H9 (cell line): ENCODE data around the gene DBH. TPM values are rescaled to one million over a fixed set of nuclear protein-coding genes. Genes with fewer than 3 reads are reported as not detected.

Experiments used
- DNase-seq: peaks from one replicate; pipeline ENCODE4 v3.0.0-alpha.2; 2017
- H2AFZ ChIP-seq: one replicate; pipeline ENCODE4 v1.6.1; 2013; ENCODE audit warnings: mild to moderate bottlenecking, low read length, control low read depth, moderate library complexity
- H2AK5ac ChIP-seq: 2 replicates; pipeline ENCODE4 v1.6.1; 2013; ENCODE audit warnings: low read length, control low read depth, mixed read lengths; ENCODE audit not compliant: insufficient read length
- H2BK120ac ChIP-seq: one replicate; pipeline ENCODE4 v1.6.1; 2013; ENCODE audit warnings: low read depth, mild to moderate bottlenecking, low read length, control low read depth, inconsistent platforms; ENCODE audit not compliant: poor library complexity, severe bottlenecking
- H2BK12ac ChIP-seq: 2 replicates; pipeline ENCODE4 v1.6.1; 2013; ENCODE audit warnings: low read length, control low read depth, mixed read lengths, low read depth; ENCODE audit not compliant: insufficient read length
- H2BK15ac ChIP-seq: 2 replicates; pipeline ENCODE4 v1.6.1; 2013; ENCODE audit warnings: low read depth, low read length, control low read depth
- H2BK20ac ChIP-seq: one replicate; pipeline ENCODE4 v1.6.1; 2013; ENCODE audit warnings: low read depth, mild to moderate bottlenecking, low read length, control low read depth, inconsistent platforms; ENCODE audit not compliant: poor library complexity, severe bottlenecking
- H2BK5ac ChIP-seq: 2 replicates; pipeline ENCODE4 v1.6.1; 2013; ENCODE audit warnings: low read length, control low read depth, mixed read lengths; ENCODE audit not compliant: insufficient read length
- H3K14ac ChIP-seq: 2 replicates; pipeline ENCODE4 v1.6.1; 2013; ENCODE audit warnings: low read length, control low read depth; ENCODE audit not compliant: insufficient read depth
- H3K18ac ChIP-seq: 2 replicates; pipeline ENCODE4 v1.6.1; 2013; ENCODE audit warnings: low read depth, mild to moderate bottlenecking, mixed read lengths, low read length, control low read depth; ENCODE audit not compliant: insufficient read length
- H3K23ac ChIP-seq: 2 replicates; pipeline ENCODE4 v1.6.1; 2013; ENCODE audit warnings: low read length, control low read depth, mixed read lengths, low read depth; ENCODE audit not compliant: insufficient read length
- H3K23me2 ChIP-seq: 2 replicates; pipeline ENCODE4 v1.6.1; 2013; ENCODE audit warnings: low read depth, mild to moderate bottlenecking, mixed read lengths, low read length, control low read depth; ENCODE audit not compliant: insufficient read length, poor library complexity, severe bottlenecking
- H3K27ac ChIP-seq: 2 replicates; pipeline ENCODE4 v1.5.1; 2013; ENCODE audit warnings: low read length, control low read depth, mixed read lengths, low read depth; ENCODE audit not compliant: insufficient read length
- H3K27me3 ChIP-seq: 2 replicates; pipeline ENCODE4 v1.6.1; 2013; ENCODE audit warnings: low read length, control low read depth, inconsistent platforms; ENCODE audit not compliant: insufficient read depth
- H3K4ac ChIP-seq: 2 replicates; pipeline ENCODE4 v1.6.1; 2013; ENCODE audit warnings: low read depth, mild to moderate bottlenecking, control low read depth, inconsistent platforms, low read length, moderate library complexity
- H3K4me1 ChIP-seq: 2 replicates; pipeline ENCODE4 v1.6.1; 2013; ENCODE audit warnings: low read length, control low read depth, inconsistent platforms; ENCODE audit not compliant: insufficient read depth
- H3K4me2 ChIP-seq: 2 replicates; pipeline ENCODE4 v1.6.1; 2013; ENCODE audit warnings: low read length, control low read depth, mixed read lengths; ENCODE audit not compliant: insufficient read length, insufficient read depth
- H3K56ac ChIP-seq: 2 replicates; pipeline ENCODE4 v1.6.1; 2013; ENCODE audit warnings: low read depth, mild to moderate bottlenecking, mixed read lengths, low read length, control low read depth; ENCODE audit not compliant: insufficient read length
- H3K79me1 ChIP-seq: 2 replicates; pipeline ENCODE4 v1.6.1; 2013; ENCODE audit warnings: low read depth, mild to moderate bottlenecking, moderate library complexity, low read length, control low read depth, inconsistent platforms; ENCODE audit not compliant: insufficient read depth, poor library complexity, severe bottlenecking
- H3K79me2 ChIP-seq: 2 replicates; pipeline ENCODE4 v1.6.1; 2013; ENCODE audit warnings: low read length, control low read depth, inconsistent platforms; ENCODE audit not compliant: insufficient read depth
- H3K9ac ChIP-seq: 2 replicates; pipeline ENCODE4 v1.6.1; 2013; ENCODE audit warnings: low read length, control low read depth, mixed read lengths; ENCODE audit not compliant: insufficient read length; ENCODE audit errors: extremely low read depth
- H3K9me3 ChIP-seq: one replicate; pipeline ENCODE4 v1.6.1; 2013; ENCODE audit warnings: low read depth, low read length, inconsistent platforms; ENCODE audit not compliant: control insufficient read depth
- H3T11ph ChIP-seq: one replicate; pipeline ENCODE4 v1.6.1; 2013; ENCODE audit warnings: mild to moderate bottlenecking, low read length, control low read depth, inconsistent platforms
- H4K20me1 ChIP-seq: one replicate; pipeline ENCODE4 v1.6.1; 2013; ENCODE audit not compliant: control insufficient read depth, insufficient read length, insufficient read depth
- H4K5ac ChIP-seq: 2 replicates; pipeline ENCODE4 v1.6.1; 2013; ENCODE audit warnings: low read depth, mild to moderate bottlenecking, mixed read lengths, low read length, control low read depth; ENCODE audit not compliant: insufficient read length
- H4K8ac ChIP-seq: replicated peaks from 2 replicates; pipeline ENCODE4 v1.6.1; 2013; ENCODE audit warnings: low read length, control low read depth, mixed read lengths, low read depth; ENCODE audit not compliant: insufficient read length
- H4K91ac ChIP-seq: 2 replicates; pipeline ENCODE4 v1.6.1; 2013; ENCODE audit warnings: low read depth, mild to moderate bottlenecking, moderate library complexity, mixed read lengths, low read length, control low read depth; ENCODE audit not compliant: insufficient read length
- H3K27ac Mint-ChIP-seq, 3 experiments: 2 replicates in 2 of 3; 3 replicates in 1 of 3; pipeline ENCODE4 v1.8.0; 2020 to 2021; ENCODE audit warnings: mixed read lengths in 3 of 3, mild to moderate bottlenecking in 1 of 3, moderate library complexity in 1 of 3
- H3K27me3 Mint-ChIP-seq: 2 replicates; pipeline ENCODE4 v1.8.0; 2021; ENCODE audit warnings: low read depth, mild to moderate bottlenecking, moderate library complexity, mixed read lengths
- H3K36me3 Mint-ChIP-seq, 3 experiments: 2 replicates in 2 of 3; 3 replicates in 1 of 3; pipeline ENCODE4 v1.8.0; 2020 to 2021; ENCODE audit warnings: low read depth in 3 of 3, mixed read lengths in 3 of 3; ENCODE audit not compliant: insufficient read depth in 1 of 3
- H3K4me1 Mint-ChIP-seq, 2 experiments: 2 replicates each; pipeline ENCODE4 v1.8.0; 2020; ENCODE audit warnings: mixed read lengths in 2 of 2
- H3K4me3 Mint-ChIP-seq, 2 experiments: 2 replicates in 1 of 2; 3 replicates in 1 of 2; pipeline ENCODE4 v1.8.0; 2020 to 2021; ENCODE audit warnings: mild to moderate bottlenecking in 2 of 2, mixed read lengths in 2 of 2, moderate library complexity in 1 of 2
- H3K9me3 Mint-ChIP-seq, 2 experiments: 2 replicates in 1 of 2; 3 replicates in 1 of 2; pipeline ENCODE4 v1.8.0; 2020; ENCODE audit warnings: mild to moderate bottlenecking in 2 of 2, mixed read lengths in 2 of 2, moderate library complexity in 1 of 2
- WGBS: extraction: QIAGEN DNeasy Blood & Tissue Kit; methylation state at CpG from one replicate; pipeline ENCODE4 v1.1.7; 2013; ENCODE audit warnings: missing lambda C conversion rate, low lambda C conversion rate, mixed read lengths; ENCODE audit not compliant: insufficient read length; ENCODE audit errors: extremely low coverage; 5-methylcytosine and 5-hydroxymethylcytosine counted together
- total RNA-seq: library from RNA; stranded (reverse); gene quantifications from 2 replicates; pipeline ENCODE4 v1.2.1, GENCODE V29; 2021
- TF ChIP-seq, protein P1 (sequence below): fragments of 200-600 bp; sonication (generic); conservative IDR thresholded peaks from 3 replicates; pipeline ENCODE4 v1.8.0; 2021; ENCODE audit warnings: antibody characterized with exemption, mild to moderate bottlenecking

The DBH gene
- total RNA-seq, 1 experiment from 2014 or later: not detected

GRCh38 chr9:133680976-133681657, 45.0 kb downstream of the DBH start:
- no peak for DNase-seq
- no peak overlapping the region for H3K23ac ChIP-seq
- no peak overlapping the region for H2BK120ac ChIP-seq
- no peak overlapping the region for H3T11ph ChIP-seq
- H2BK12ac ChIP-seq: no peak overlapping the region
- no peaks in the 10 kb centered on the region for H3K23me2 ChIP-seq
- no peak overlapping the region for H3K4me2 ChIP-seq
- no peak overlapping the region for H2AK5ac ChIP-seq
- no peak overlapping the region for H2BK15ac ChIP-seq
- no peak overlapping the region for H3K14ac ChIP-seq
- Mint-ChIP-seq H3K4me3 (no peak overlapping the region), H3K27me3 (no peaks in the 10 kb centered on the region; the same call in 1 of the 2 replicates), H3K36me3 (no peaks in the 10 kb centered on the region), H3K27ac (no peak overlapping the region), H3K9me3 (no peaks in the 10 kb centered on the region), H3K4me1 (peaks cover 5 to 6% of the 10 kb centered on the region in 2 experiments)
- no peak overlapping the region for H2BK5ac ChIP-seq
- H3K79me1 ChIP-seq: no peaks in the 10 kb centered on the region
- no peaks in the 10 kb centered on the region for H3K9me3 ChIP-seq
- no peak overlapping the region for H3K56ac ChIP-seq
- no CpG with 5 or more reads among the region's 20 CpGs for WGBS
- H3K18ac ChIP-seq: no peak overlapping the region
- no peaks in the 10 kb centered on the region for H3K4me1 ChIP-seq
- H4K91ac ChIP-seq: no peak overlapping the region
- no peak overlapping the region for H4K8ac ChIP-seq
- H3K27ac ChIP-seq: no peak overlapping the region
- no peak overlapping the region for H3K4ac ChIP-seq
- H2AFZ ChIP-seq: no peak overlapping the region
- TF ChIP-seq, protein P1, sequence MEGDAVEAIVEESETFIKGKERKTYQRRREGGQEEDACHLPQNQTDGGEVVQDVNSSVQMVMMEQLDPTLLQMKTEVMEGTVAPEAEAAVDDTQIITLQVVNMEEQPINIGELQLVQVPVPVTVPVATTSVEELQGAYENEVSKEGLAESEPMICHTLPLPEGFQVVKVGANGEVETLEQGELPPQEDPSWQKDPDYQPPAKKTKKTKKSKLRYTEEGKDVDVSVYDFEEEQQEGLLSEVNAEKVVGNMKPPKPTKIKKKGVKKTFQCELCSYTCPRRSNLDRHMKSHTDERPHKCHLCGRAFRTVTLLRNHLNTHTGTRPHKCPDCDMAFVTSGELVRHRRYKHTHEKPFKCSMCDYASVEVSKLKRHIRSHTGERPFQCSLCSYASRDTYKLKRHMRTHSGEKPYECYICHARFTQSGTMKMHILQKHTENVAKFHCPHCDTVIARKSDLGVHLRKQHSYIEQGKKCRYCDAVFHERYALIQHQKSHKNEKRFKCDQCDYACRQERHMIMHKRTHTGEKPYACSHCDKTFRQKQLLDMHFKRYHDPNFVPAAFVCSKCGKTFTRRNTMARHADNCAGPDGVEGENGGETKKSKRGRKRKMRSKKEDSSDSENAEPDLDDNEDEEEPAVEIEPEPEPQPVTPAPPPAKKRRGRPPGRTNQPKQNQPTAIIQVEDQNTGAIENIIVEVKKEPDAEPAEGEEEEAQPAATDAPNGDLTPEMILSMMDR: no peak
- no peak overlapping the region for H3K9ac ChIP-seq
- H4K20me1 ChIP-seq: no peaks in the 10 kb centered on the region
- no peak overlapping the region for H4K5ac ChIP-seq
- H3K27me3 ChIP-seq: no peaks in the 10 kb centered on the region
- H3K79me2 ChIP-seq: no peaks in the 10 kb centered on the region
- no peak overlapping the region for H2BK20ac ChIP-seq
